Erythroblast (primary cell): ENCODE measurements around the gene HDDC3.

Experiments used
- GATA1 ChIP-seq: IDR thresholded peaks from 2 replicates; pipeline ENCODE4 v1.6.1; 2011; ENCODE audit warnings: low read depth, mild to moderate bottlenecking, control low read depth, low read length, moderate library complexity
- POLR2A ChIP-seq: IDR thresholded peaks from 2 replicates; pipeline ENCODE4 v1.6.1; 2011; ENCODE audit warnings: mild to moderate bottlenecking, low read length

- no peak for TF ChIP-seq POLR2A
- no peak for TF ChIP-seq GATA1
These were observed 27.5 kb upstream of the HDDC3 start for GRCh38 chr15:90959894-90960293.
